Measurements from ENCODE around the gene GZMA.
A peak's percentile ranks its signal among the peaks of the same experiment; 100 is the strongest.

Gene GZMA

GRCh38 chr5:55113327-55113726, 10.9 kb downstream of the GZMA start:
- no peak for DNase-seq

GRCh38 chr5:55114061-55114460, 11.6 kb downstream of the GZMA start:
- no peak for DNase-seq

DNA sequence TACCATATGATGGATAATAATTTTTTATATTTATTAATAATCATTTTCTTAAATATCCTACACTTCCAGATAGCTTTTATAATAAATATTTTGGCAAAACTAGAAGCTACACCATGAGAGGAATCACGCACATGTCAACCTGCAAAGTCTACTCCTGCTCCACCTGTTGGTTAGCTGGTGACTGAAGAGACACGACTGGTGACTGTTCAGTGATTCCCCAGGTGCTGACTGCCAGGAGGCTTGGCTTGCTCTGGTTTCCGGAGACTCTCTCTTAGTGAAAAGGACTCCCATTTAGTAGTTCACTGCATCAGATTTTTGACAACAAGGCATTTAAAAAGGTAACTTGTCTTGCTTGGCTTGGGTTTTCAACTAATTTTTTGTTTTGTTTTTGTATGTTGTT, 20.9 kb downstream of the GZMA start:
- DNase-seq, result no peak

- no peak for DNase-seq
Measured at GRCh38 chr5:55134053-55134722, 31.7 kb downstream of the GZMA start.

GRCh38 chr5:55136521-55136920, 34.1 kb downstream of the GZMA start:
- no peak for DNase-seq

DNA sequence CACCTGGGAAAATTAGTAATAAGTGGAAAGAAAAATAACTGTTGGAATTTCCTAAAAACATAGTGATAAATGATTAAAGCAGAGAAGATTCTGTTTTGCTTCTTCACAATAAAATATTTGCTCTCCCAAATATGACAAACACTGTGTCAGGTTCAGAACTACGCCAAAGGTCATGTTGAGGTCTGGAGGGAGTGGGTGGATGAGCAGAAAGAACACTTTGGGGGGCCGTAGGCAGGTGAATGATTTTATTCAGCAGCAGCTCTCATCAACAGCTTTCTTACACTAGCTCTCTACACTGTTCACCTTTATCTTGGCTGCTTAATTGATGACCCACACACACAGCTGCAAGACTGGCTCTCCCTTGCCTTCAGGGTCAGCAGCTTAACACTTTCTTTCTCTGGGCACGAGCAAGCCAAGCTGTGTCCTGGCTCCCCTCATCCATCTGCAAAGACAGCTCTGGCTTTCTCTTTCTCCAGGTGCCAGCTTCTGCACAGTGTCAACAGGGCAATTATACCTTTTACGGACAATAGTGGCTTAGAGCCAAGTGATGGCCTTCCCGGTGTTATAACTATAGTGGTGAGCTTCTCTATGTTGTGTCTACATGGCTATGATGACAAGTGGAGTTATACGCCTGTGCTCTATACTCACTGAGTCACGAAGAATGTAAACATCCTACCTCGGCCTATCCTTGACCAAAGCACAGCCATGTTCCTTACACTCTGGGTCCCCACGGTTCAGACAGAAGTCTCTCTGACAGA, 38.6 kb downstream of the GZMA start:
- DNase-seq, result no peak

GRCh38 chr5:55141945-55142690, 39.7 kb downstream of the GZMA start:
- DNase-seq, result no peak

- DNase-seq, result no peak
Measured at GRCh38 chr5:55143624-55144023, 41.2 kb downstream of the GZMA start.

DNA sequence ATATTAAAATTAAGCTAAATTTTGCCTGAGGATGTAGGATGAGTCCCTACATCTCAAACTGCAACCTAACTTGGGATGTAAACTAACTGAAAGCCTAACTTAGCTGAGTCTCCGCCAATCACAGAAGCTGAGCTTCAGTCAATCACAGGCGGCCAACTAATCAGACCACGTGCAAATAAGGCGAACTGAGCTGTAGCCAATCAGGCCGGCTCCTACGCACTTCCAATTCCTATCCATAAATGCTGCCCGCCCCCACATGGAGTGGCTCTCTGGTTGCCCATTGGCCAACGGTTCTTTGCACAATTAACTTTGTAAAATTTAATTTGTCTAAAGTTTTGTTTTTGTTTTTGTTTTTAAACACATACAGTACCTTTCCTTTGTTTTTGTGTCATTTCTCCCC, 43.6 kb downstream of the GZMA start:
- DNase-seq, result no peak

- peak; percentile 79 for DNase-seq
Measured at GRCh38 chr5:55146543-55147151, 44.2 kb downstream of the GZMA start.

- peak; percentile 10 for DNase-seq
Measured at GRCh38 chr5:55149308-55149795, 46.9 kb downstream of the GZMA start.

GRCh38 chr5:55151923-55152842, 49.7 kb downstream of the GZMA start:
- DNase-seq, result peak; percentile 67

GRCh38 chr5:55154873-55155272, 52.4 kb downstream of the GZMA start:
- peak; percentile 78 for DNase-seq

All from fibroblast of skin of right quadriceps (primary cell).